Transverse colon (tissue), 4 donors: ENCODE results near the gene CHGA. TPM values are rescaled to one million over a fixed set of nuclear protein-coding genes. Genes with fewer than 3 reads are reported as not detected.
A peak's percentile ranks its signal among the peaks of the same experiment; 100 is the strongest.

Experiments
- DNase-seq: peaks from one replicate; pipeline ENCODE4 v3.0.0-alpha.2; 2019
- H3K27ac ChIP-seq, 4 donors: fragments of 200-600 bp; sonication (generic); 2 replicates each; pipeline ENCODE4 v1.5.1; 2016 to 2018; ENCODE audit warnings: inconsistent platforms in 4 of 4
- H3K27me3 ChIP-seq: fragments of 200-600 bp; sonication (generic); 2 replicates; pipeline ENCODE4 v1.5.1; 2017; ENCODE audit warnings: inconsistent platforms
- H3K36me3 ChIP-seq, 4 donors: fragments of 200-600 bp; sonication (generic); 2 replicates each; pipeline ENCODE4 v1.5.1; 2017 to 2019; ENCODE audit warnings: inconsistent platforms in 4 of 4
- H3K4me1 ChIP-seq, 4 donors: fragments of 200-600 bp; sonication (generic); 2 replicates each; pipeline ENCODE4 v1.5.1; 2017 to 2020; ENCODE audit warnings: inconsistent platforms in 4 of 4
- H3K4me3 ChIP-seq, 4 donors: fragments of 200-600 bp; sonication (generic); 1 replicate in 1 of 4; 2 replicates in 3 of 4; pipeline versions ENCODE4 v1.5.1 to v1.6.1; 2017 to 2019; ENCODE audit warnings: inconsistent platforms in 4 of 4
- H3K9me3 ChIP-seq, 2 donors: fragments of 200-600 bp; sonication (generic); 2 replicates each; pipeline ENCODE4 v1.5.1; 2017 to 2019; ENCODE audit warnings: inconsistent platforms in 2 of 2
- EP300 ChIP-seq: sonication (generic); formaldehyde crosslinking; IDR thresholded peaks from one replicate; pipeline ENCODE4 v1.6.1; 2017; ENCODE audit warnings: antibody characterized with exemption, low read depth
- POLR2A ChIP-seq: fragments of 450-650 bp; IDR thresholded peaks from one replicate; pipeline ENCODE4 v1.6.1; 2016; ENCODE audit warnings: antibody characterized with exemption, mild to moderate bottlenecking, moderate library complexity
- POLR2AphosphoS5 ChIP-seq, 3 donors: sonication (generic); formaldehyde crosslinking; IDR thresholded peaks; one replicate each; pipeline ENCODE4 v1.6.1; 2016; ENCODE audit warnings: antibody characterized with exemption in 3 of 3
- WGBS, 2 donors: methylation state at CpG; one replicate each; pipeline ENCODE4 v1.1.5; 2018; ENCODE audit warnings: low coverage in 1 of 2; 5-methylcytosine and 5-hydroxymethylcytosine counted together
- in situ Hi-C, 4 donors: fragments of 200-750 bp; cut with MboI; loops; one replicate each; pipeline versions ENCODE4 v1.15.0 to v1.15.1; 2017; ENCODE audit warnings: low sequenced_read_pairs in 3 of 4, low pct_ligation_motif_present in 1 of 4, low pct_unique_long_range_greater_than_20kb in 1 of 4
- intact Hi-C: fragments of 100-400 bp; cut with DNase I; formaldehyde crosslinking; loops from one replicate; pipeline ENCODE4 v1.15.1; 2023; ENCODE audit warnings: low total_unique reads
- total RNA-seq, 4 donors: library from RNA; depleted of rRNA; stranded (reverse); fragments of >200 nt; gene quantifications; one replicate each; pipeline ENCODE4 v1.1.0, GENCODE V29; 2016
- TF ChIP-seq, protein P1 (sequence below), 5 experiments: fragments of 200-600 bp in 3 of 5; fragments of 450-650 bp in 2 of 5; sonication (generic) in 3 of 5; IDR thresholded peaks; 1 replicate in 2 of 5; 2 replicates in 3 of 5; pipeline ENCODE4 v1.5.1; 2016 to 2017; ENCODE audit warnings: antibody characterized with exemption in 5 of 5, inconsistent platforms in 3 of 5, mild to moderate bottlenecking in 2 of 5, moderate library complexity in 1 of 5

Gene CHGA
- total RNA-seq, 4 donors from 2014 or later = 9.2 to 215 (median 40.7) TPM

DNA sequence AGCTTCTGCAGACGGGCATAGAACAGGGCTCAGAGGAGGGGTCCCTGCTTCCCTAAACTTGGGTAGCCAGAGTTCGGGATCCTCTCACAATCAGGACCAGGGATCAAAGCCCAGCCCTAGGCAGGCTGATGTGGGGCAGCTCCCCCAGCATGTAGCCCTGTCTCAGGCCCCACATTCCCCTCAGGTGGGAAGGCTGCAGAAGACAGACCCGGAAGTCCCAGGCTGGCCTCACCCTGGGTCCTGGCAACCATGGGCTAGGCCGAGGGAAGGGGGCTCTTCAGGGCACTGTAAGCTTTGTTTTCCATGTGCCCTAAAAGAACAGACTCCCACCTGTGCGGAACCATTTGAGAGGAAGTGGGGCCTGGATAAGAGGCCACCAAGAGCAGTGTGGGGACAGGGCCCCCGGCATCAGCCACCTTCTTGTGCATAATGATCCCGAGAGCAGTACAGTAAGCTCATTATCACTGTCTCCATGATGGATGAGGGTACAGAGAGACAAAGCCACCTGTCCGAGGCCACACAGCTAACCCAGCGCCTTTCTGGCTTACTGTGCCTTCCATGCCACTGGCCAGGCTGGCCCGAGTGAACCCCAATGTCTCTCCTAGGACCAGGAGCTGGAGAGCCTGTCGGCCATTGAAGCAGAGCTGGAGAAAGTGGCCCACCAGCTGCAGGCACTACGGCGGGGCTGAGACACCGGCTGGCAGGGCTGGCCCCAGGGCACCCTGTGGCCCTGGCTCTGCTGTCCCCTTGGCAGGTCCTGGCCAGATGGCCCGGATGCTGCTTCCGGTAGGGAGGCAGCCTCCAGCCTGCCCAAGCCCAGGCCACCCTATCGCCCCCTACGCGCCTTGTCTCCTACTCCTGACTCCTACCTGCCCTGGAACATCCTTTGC is 11.5 kb downstream of the CHGA start:
- WGBS, 2 donors = 60 to 86% methylated on average over 1 to 19 of the region's 19 CpGs
- Histone ChIP-seq H3K27me3 (no peaks in the 10 kb centered on the region), H3K9me3 (no peaks in the 10 kb centered on the region), H3K27ac (no peak overlapping the region), H3K4me3 (no peak overlapping the region), H3K36me3 (no peaks in the 10 kb centered on the region), H3K4me1 (no peaks in the 10 kb centered on the region)
- no peak for DNase-seq
- TF ChIP-seq POLR2AphosphoS5 (IDR thresholded peaks at IDR 0.05) = no peak
- TF ChIP-seq EP300 = no peak
- TF ChIP-seq, protein P1, sequence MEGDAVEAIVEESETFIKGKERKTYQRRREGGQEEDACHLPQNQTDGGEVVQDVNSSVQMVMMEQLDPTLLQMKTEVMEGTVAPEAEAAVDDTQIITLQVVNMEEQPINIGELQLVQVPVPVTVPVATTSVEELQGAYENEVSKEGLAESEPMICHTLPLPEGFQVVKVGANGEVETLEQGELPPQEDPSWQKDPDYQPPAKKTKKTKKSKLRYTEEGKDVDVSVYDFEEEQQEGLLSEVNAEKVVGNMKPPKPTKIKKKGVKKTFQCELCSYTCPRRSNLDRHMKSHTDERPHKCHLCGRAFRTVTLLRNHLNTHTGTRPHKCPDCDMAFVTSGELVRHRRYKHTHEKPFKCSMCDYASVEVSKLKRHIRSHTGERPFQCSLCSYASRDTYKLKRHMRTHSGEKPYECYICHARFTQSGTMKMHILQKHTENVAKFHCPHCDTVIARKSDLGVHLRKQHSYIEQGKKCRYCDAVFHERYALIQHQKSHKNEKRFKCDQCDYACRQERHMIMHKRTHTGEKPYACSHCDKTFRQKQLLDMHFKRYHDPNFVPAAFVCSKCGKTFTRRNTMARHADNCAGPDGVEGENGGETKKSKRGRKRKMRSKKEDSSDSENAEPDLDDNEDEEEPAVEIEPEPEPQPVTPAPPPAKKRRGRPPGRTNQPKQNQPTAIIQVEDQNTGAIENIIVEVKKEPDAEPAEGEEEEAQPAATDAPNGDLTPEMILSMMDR (IDR thresholded peaks at IDR 0.05) = no peak
- intact Hi-C loops (no loop called here), in situ Hi-C loops (no loop called here)

DNA sequence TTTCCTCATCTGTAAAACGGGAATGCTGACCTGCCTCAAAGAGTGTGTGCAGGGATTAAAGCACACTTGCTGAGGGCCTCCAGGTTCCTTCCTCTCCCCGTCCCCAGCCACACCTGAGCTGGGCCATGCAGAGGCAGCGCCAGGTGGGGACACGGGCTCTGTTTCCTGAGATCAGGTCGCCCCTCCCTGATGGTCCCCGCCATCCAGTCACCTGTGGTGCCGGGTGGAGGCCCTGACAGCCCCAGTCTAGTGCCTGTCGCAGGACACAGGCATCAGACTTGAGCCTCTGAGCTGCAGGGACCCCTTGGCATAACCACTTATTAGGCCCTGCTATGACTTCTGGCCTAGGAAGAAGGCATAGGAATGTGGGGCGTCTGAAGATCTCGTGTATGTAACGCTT is 12.5 kb downstream of the CHGA start:
- 90 to 91% methylated on average over 2 to 11 of the region's 11 CpGs for WGBS, 2 donors
- in situ Hi-C loops = no loop called here
- intact Hi-C loops = no loop called here
- no peak for DNase-seq
- Histone ChIP-seq H3K4me3 (no peak overlapping the region), H3K4me1 (no peaks in the 10 kb centered on the region), H3K27ac (no peak overlapping the region), H3K27me3 (no peaks in the 10 kb centered on the region), H3K9me3 (no peaks in the 10 kb centered on the region), H3K36me3 (no peaks in the 10 kb centered on the region)
- TF ChIP-seq POLR2A (no peak), EP300 (no peak), POLR2AphosphoS5 (IDR thresholded peaks at IDR 0.05) (no peak)
- TF ChIP-seq, protein P1 (IDR thresholded peaks at IDR 0.05) = no peak

DNA sequence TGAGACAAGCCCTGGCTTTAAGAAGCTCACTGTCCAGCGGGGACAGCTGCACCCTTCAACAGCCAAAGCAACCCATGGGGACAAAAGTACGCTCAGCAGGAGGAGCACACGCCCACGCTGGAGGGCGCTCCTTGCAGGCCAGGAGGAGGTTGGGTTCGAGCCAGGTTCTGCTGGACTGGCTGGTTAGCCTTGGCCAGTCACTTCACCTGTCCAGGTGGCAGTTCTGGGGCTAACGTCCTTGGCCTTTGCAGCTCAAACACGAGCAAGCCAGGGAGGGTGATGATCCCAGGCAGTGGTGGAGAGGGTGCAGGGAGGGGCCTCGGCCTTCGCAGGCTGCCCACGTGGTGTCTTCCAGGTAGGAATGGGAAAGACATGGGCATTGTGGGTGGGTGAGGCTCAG is 13.1 kb downstream of the CHGA start:
- intact Hi-C loops (no loop called here), in situ Hi-C loops (no loop called here)
- Histone ChIP-seq H3K4me1 (no peaks in the 10 kb centered on the region), H3K27ac (no peak overlapping the region), H3K4me3 (no peak overlapping the region), H3K27me3 (no peaks in the 10 kb centered on the region), H3K36me3 (no peaks in the 10 kb centered on the region), H3K9me3 (no peaks in the 10 kb centered on the region)
- WGBS, 2 donors = 80 to 88% methylated on average over 1 to 8 of the region's 11 CpGs
- no peak for DNase-seq
- no peak for TF ChIP-seq EP300
- no peak for TF ChIP-seq POLR2AphosphoS5 (IDR thresholded peaks at IDR 0.05)
- TF ChIP-seq, protein P1 (IDR thresholded peaks at IDR 0.05) = no peak

DNA sequence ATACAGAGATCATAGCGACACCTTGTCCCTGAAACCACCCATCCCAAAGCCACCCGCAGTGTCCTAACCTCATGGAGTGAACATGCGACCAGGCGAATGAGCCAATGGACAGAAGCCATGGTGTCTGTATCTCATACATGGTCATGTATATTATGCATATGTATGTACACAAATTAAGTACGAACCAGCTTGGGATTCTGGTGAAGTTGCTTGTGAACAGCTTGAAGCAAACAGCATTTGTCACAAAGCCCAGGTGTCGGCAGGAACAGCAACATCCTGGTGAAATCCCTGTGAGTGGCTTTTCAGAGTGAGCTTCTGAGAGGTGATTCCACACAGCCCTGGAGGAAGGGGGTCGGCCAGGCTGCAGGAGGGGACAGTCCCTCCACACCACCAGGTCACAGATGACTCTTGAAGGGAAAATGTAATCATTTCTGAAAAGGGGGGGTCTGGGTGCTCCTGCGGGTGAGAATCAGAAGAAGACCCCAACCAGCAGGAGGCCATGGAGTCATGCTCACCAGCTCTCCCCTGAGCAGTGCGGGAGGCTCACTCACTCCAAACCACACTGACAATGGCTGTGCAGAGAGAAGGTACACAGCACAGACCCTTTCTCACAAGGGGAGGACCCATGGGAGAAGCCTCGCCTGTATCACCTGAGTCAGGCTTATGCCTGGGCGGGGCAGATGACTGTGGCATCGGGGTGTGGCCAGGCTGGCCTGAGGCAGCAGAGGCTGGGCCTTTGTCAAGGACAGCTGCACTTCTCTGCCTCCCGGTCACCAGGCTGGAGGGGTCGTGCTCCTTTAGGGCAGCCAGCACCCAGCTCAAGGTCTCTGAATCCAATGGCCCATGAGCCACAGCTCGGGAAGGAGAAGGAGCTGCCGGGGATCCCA is 14.3 kb downstream of the CHGA start:
- TF ChIP-seq, protein P1 (IDR thresholded peaks at IDR 0.05) = no peak
- no peak for TF ChIP-seq POLR2A
- TF ChIP-seq EP300 = no peak
- TF ChIP-seq POLR2AphosphoS5 (IDR thresholded peaks at IDR 0.05) = no peak
- in situ Hi-C loops (no loop called here), intact Hi-C loops (no loop called here)
- peak; percentile 36 for DNase-seq
- Histone ChIP-seq H3K4me3 (no peak overlapping the region), H3K27me3 (no peaks in the 10 kb centered on the region), H3K9me3 (no peaks in the 10 kb centered on the region), H3K36me3 (no peaks in the 10 kb centered on the region), H3K4me1 (no peaks in the 10 kb centered on the region), H3K27ac (no peak overlapping the region)
- 60 to 79% methylated on average over 2 to 16 of the region's 16 CpGs for WGBS, 2 donors
